Hematopoietic multipotent progenitor cell (in vitro differentiated cells): Measurements from ENCODE around the gene GALNT14. TPM values are rescaled to one million over a fixed set of nuclear protein-coding genes. Genes with fewer than 3 reads are reported as not detected.

Experiments used
- DNase-seq, 3 donors: peaks; one replicate each; pipeline ENCODE4 v3.0.0-alpha.2; 2011 to 2015; ENCODE audit warnings: low read depth in 2 of 3, low spot score in 2 of 3
- total RNA-seq: library from RNA; depleted of rRNA; stranded (reverse); fragments of >200 nt; gene quantifications from one replicate; pipeline ENCODE4 v1.2.3, GENCODE V29; 2012

Gene GALNT14
- total RNA-seq, 1 donor, result 12.9 TPM

DNA sequence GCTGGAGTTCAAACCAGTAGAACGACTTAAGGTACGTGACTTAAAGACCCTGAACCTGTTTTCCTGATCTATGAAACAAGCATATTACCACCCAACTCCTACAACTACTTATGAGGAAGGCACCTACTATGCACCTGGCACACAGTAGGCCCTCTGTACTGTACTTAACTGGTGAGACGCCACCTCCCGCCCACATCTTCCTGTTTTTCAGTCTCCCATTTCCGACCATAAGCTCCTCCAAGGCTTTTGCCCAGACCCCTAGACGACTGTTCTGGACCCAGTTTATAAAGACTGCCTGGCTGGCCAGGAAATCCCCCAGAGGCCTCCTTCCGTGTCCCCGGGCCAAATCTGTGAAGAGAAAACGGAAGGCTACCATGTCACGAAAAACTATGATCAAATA is 1.5 kb downstream of the GALNT14 start:
- DNase-seq, result peak in 2 of 3 donors; percentile 17 to 50

DNA sequence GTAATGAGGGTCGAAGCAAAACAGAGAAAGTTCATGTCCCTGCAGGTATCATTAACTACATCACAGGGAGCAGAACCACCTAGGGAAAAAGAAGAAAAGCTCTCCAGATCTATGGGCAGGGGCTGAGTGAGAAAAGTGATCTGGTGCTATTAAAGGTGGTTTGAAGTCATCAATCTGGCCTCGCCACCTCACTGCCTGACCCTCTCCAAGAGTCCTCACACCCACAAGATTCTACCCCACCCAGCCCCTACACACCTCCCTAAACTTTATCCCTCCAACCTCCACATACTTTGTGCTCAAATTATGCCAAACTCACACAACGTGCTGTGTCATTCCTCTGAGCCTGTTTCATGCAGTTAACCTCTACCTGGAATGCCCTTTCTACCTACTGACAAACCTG is 2.2 kb downstream of the GALNT14 start:
- no peak for DNase-seq

DNA sequence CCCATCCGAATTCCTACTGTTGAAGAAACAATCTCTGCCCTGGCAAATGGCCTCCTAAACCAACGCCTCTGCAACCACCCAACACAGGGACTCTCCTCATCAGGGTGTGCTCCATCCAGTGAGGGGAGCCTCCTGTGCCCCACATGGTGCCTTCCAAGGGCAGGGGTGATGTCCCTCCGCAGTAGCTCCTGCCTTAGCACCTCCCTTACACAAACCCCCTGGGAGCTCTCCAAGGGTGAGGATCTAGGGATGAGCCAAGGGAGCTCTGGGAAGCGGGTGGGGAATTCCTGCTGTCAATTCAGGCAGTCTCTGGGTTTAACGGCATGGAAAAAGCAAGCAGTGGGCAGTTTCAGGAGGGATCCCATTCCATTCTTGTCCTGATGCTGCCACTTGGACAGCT is 3.8 kb downstream of the GALNT14 start:
- no peak for DNase-seq

GRCh38 chr2:31132786-31133185 is 5.5 kb downstream of the GALNT14 start:
- DNase-seq, result no peak

DNA sequence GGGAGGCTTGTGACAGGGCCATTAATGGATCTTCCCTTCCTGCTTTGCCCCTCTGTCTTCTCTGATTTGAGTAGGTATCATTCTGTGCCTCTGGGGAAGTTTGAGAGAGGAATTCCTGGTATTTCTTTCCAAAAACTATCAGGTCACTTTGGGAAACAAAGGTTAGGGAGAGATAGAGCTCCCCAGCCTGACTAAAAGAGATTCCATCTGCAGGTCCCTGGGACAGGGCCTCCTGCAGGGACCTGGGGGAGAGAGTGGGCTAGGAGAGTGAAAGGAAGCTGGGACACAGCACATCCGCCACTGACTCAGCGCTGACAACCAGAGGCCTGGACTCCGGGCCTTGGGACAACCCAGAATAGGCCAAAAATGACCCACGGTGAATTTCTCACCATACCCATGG is 6.4 kb downstream of the GALNT14 start:
- DNase-seq, result no peak

DNA sequence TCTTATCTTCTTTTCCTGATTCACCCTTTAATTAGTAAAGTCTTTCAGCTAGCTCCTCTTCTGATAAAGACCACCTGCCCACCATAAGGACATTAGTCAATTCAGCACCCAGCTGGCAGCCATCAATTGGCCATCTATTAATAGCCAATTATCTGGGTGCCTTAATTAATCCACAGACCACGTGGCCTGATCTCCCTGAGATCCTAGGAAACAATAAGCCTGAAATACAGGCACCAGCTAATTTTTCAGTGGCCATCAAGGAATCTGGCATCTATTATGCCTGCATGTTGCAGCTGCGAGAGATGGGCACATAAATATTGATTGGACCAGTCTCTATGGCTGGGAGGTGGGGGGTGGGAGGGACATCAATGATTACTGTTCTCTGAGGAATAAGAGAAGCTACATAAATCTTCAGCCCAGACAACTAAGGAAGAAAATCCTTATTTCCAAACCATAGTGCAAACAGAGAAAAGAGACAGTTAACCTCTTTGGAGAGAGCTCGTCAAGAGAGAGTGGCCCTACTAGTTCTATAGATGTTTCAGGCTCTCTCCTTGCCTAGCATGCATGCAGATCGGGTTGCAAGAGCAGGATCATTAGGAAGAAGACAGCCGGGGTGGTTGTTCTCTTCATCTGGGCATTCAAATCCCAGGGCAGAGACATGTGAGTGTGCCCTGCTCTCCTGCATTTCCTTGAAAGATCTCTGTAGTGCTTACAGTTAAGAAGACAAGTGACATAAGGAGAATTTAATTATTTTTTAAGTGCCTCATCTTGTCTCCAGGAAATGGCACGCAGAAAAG is 8.7 kb downstream of the GALNT14 start:
- no peak for DNase-seq

- DNase-seq, result no peak
Observed at GRCh38 chr2:31127931-31128330, 10.3 kb downstream of the GALNT14 start.

- DNase-seq, result no peak
Observed at GRCh38 chr2:31125918-31126695, 12.1 kb downstream of the GALNT14 start.

- no peak for DNase-seq
Observed at GRCh38 chr2:31124904-31125303, 13.3 kb downstream of the GALNT14 start.

DNA sequence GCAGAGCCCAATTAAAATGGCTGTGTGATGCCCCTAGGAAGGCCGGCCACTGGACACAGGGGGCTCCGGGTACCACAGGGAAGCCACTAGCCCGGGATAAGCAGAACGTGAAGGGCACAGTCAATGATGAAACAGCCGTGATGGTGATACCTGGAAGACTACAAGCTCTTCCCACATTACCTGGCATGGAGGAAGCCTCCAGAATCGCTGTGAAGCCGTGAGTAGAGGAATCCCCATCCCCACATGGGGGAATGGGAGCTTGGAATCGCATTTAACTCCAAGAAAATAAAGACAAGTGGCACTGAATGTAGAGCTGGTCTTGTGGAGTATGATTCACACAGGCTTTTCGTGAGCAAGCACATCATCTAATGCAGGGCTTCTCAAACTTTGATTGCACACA is 16.1 kb downstream of the GALNT14 start:
- no peak for DNase-seq

- no peak for DNase-seq
Observed at GRCh38 chr2:31113765-31114164, 24.5 kb downstream of the GALNT14 start.

DNA sequence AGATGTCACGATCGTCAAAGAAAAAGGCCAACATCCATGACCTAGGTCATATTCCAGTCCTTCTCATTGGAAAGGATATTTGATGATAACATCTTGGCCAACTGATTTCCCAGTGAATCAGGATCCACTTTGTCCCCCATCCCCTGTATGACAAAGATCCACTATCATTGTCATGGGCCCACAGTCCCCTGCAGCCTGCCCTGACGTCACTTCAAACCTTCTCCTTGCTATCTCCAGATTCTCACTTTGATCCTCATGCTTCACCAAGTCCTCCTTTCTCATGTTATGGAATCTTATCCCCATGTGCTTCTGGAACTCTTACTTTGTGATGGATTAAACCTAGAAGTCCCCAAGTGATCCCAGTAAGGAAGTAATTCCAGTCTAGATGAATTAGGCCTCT is 25.7 kb downstream of the GALNT14 start:
- DNase-seq, result no peak

- no peak for DNase-seq
Observed at GRCh38 chr2:31110998-31111397, 27.2 kb downstream of the GALNT14 start.

- no peak for DNase-seq
Observed at GRCh38 chr2:31110431-31110830, 27.8 kb downstream of the GALNT14 start.

DNA sequence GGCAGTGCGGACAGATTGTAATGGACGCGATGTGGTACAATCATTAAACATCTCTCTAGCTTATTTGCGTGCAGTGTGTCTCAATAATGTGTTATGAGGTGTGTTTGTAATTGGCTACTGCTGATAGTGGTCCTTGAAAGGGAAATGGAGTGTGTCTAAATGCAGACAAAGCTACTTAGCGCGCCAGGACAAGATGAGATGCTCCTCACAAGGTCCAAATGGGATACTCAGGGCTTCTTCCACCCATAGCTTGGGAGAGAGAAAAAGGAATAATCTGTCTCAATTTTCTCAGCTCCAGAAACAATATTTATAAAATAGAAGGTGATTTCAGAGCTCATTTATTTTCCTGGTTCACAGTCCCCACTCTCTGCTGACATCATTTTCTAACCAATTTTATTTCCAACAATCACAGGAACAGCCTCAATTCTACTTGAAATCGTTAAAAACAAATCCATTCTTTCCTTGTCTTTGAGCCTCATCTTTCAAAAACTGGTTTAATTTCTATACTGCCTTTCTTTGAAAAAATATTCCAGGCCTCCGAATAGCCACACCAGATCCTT is 28.5 kb downstream of the GALNT14 start:
- no peak for DNase-seq

DNA sequence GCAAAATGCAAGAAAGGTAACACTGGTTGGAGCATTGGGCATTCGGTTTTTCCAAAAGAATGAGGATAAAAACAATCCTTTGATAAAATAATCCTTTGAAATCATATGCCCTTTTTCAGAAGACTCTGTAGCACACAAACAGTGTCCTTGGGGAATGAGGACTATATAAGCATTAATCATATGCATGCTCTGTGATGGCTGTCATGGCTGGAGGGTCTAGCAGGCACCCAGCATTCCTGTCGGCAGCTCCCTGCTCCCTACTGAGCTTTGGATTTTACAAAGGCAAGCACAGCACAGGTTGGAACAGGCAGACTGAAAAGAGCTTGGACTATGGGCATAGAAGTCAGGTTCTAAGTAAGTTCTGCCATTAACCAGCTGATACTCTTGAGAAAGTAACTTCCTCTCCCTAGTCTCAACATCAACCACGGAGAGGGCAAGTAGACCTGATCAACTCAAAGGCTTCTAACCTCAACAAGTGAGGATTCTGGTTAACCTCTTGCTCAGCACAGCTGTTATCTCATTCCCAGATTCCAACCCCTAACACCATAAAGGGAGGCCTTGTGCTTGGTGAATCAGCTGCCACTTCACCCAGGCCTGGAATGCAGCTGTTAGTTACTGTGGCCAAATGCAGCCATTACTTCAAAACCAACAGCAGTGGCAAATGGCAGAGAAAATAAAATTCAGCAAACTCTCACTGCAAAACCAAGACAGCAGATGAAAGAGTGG is 29.5 kb downstream of the GALNT14 start:
- no peak for DNase-seq

GRCh38 chr2:31107591-31108300 is 30.5 kb downstream of the GALNT14 start:
- no peak for DNase-seq

DNA sequence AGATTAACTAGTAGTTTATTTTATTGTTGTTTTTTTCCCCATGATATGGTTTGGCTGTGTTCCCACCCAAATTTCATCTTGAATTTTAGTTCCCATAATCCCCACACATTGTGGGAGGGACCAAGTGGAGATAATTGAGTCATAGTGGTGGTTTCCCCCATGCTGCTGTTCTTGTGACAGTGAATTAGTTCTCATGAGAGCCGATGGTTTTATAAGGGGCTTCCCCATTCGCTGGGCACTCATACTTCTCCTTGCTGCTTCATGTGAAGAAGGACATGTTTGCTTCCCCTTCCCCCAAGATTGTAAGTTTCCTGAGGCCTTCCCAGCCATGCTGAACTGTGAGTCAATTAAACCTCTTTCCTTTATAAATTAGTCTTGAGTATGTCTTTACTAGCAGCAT is 36.5 kb downstream of the GALNT14 start:
- DNase-seq, result no peak

- DNase-seq, result no peak
Observed at GRCh38 chr2:31097962-31098613, 40.2 kb downstream of the GALNT14 start.

GRCh38 chr2:31090188-31090587 is 48.1 kb downstream of the GALNT14 start:
- no peak for DNase-seq
